Stimulated activated CD4-positive, alpha-beta T cell treated with anti-CD3 and anti-CD28 coated beads, TNF-alpha, amount 100 ng/mL, for 1 hour (primary cell): Measurements from ENCODE around the gene ULK4.
"Not testable (repeated sequence)": the region's sequence is repeated elsewhere in the genome, so short reads cannot be mapped to it uniquely, and the experiment has no call there.

Source experiments
- DNase-seq, 3 donors: peaks; one replicate each; pipeline ENCODE4 v3.0.0-alpha.2; 2020; ENCODE audit warnings: low read depth in 3 of 3, low spot score in 1 of 3

ULK4 gene

DNA sequence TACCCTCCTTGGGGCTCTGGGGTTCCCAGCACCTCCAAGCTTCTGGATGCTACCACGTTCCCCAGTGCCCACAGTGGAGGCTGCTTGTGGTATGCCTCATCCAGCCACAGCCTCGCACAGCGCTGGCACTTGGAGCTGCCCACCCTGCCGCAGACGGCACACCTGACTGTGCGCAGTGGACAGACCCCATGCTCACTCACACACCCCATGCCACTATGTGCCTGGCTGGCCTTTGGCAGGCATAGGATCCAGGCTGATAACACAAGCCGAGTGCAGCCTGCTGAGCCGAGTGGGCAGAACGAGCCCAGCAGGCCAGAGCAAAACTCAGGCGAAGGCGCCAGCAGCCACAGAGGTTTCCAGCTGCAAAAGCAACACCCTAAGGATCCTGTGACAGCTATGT is 311.5 kb downstream of the ULK4 start:
- no peak for DNase-seq

DNA sequence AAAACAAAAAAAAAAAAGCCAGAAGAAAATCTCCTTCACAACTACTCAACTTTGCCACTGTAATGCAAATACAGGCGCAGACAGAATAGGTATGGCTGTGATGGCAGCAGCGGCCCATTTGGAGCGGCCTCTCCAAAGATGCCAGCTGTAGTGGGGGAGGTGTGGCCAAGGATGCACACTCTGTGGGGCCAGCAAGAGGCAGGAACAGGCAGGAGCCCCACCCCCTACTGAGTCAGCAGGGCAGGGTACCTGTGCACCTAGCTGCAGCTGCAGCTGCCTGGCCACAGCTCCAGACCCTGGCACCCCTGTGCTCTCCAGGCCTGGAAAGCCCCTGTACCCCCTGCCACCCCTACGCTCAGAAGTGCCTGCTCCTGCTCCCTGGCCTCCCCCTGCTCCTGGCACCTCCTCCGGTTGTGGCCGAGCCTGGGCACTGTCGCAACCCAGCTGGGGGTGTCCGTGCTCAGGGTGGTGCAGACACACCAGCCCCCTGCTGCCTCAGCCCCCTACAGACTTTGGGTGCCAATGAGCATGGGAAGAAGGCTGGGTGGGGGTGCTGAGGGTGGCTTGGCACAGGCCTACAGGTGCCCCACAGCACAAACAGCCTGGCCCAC is 312.7 kb downstream of the ULK4 start:
- no peak for DNase-seq

DNA sequence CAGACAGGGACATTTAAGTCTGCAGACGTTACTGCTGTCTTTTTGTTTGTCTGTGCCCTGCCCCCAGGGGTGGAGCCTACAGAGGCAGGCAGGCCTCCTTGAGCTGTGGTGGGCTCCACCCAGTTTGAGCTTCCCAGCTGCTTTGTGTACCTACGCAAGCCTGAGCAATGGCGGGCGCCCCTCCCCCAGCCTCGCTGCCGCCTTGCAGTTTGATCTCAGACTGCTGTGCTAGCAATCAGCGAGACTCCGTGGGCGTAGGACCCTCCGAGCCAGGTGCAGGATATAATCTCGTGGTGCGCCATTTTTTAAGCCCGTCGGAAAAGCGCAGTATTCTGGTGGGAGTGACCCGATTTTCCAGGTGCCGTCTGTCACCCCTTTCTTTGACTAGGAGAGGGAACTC is 314.2 kb downstream of the ULK4 start:
- not testable (repeated sequence) for DNase-seq

DNA sequence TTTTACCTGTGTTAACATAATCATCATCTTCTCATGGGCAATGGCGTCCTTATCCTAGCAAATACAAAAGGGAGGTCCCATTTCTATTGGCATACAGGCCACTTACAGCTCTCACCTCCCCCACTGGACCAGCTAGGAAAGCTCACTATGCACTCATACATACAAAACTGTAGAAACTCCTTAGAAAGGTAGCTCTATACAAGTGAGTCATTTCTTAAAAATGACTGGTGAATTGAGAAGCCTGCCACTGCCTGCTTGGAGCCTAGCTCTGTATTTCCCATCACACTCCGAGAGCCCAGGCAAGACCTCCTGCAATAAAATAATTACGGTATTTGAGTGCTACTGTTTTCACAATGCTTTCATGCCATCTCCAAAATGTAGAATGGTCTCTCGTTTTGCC is 321.8 kb downstream of the ULK4 start:
- no peak for DNase-seq

DNA sequence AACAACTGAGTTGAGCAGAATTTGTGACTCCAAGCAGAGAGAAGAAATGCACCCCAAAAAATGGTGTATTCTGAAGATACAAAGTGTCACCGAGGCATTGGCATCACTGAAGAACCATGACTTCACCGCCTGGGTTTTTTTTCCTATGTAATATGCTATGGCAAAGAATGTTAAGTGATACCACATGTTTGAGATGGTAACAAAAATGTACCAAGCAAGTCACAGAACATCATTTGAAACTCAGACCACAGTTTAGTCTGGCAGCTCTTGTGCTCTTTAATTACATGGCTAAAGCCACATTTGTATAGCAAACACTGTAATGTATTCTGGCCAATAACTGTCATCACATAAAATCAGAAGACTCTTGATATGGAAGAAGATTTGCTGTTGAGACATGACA is 323.5 kb downstream of the ULK4 start:
- no peak for DNase-seq

DNA sequence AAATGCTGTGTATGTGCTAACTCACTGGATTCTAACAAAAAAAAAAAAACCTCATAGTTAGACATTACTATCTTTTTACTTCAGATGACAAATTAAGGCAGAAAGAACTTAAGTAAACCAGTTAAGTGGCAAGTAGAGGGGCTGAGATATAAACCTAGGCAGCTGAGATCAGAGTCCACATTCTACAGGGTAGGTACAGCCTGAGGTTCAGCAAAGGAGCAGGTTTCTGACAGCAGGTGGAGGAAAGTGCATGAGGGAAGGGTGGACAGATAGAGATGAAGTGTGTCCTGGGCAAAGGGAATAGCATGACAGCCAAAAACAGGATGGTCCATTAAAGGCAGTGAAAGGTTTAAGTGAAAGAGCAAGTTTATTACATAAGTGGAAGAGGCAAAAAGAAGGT is 329.2 kb downstream of the ULK4 start:
- no peak for DNase-seq

DNA sequence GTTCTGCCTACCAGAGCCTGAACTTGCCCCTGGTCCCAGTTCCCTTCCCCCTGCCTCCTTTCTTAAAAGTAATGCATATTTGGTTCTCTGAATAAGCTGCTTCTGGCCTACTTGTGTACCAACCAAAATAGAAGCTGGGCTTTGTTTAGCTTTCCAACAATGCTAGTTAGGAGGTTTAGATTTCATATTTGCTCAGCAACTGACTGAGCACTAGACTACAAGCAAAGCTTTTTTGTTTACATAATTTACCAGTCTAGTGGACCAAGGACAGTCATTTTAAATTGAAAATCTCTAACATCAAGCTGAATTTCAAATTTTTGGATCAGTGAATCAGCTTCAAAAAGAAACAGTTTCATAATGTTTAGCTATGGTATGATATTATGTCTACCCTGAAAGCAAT is 331.2 kb downstream of the ULK4 start:
- DNase-seq: no peak

DNA sequence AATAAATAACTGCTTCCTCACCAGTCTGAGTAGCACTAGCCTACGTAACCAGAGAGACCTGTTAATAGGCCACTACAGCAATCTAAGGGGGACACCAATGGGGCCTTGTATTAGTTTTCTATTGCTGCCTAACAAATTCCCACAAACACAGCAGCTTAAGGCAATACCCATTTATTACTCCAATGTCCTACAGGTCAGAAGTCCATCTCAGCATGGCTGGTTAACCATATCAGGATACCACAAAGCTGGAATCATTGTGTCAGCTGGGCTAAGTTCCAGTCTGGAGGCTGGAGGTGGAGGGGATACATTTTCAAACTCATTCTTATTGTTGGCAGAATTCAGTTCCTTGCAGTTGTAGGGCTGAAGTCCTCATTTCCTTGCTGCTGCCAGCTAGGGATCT is 331.9 kb downstream of the ULK4 start:
- no peak for DNase-seq

DNA sequence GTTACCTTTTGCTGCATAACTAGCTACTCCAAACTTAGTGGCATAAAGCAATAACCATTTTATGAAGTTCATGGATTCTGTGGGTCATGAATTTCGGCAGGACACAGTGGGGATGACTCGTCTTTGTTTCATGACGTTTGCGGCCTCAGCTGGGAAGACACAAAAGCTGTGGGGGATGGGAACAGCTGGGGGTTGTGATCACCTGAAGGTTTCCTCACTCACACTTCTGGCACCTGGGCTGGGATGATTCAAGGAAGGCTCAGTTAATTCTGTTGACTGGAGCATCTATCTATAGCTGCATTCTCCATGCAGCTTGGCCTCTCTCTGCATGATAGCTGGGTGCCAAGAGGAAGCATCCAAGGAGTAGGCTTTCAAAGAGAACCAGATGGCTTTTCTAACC is 332.8 kb downstream of the ULK4 start:
- DNase-seq: no peak

DNA sequence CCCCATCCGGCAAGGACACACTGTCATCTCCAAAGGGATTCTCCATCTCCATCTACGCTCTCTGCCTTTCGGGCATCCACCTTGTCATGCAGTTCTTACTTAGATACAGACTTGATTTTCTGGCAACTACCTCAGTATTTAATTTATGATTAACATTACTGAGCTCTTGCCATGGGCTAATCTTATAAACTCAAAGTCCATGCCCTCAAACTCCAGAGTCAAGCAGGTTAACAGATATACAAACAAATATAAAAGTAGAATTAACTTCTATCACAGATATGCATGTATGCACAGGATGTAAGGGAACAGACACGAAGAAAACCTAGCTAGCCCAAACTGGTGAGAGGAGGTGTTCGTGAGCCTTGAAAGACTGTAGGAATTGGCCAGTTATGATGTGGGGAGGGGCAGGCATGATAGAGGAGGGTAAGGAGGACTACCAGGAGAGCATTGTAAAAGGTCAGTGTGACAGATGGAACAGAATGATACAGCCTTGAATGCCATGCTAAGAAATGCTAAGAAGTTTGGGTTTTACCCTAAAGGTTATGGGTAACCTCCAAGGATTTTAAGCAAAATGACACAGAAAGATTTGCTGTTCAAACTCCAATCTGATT is 334.3 kb downstream of the ULK4 start:
- no peak for DNase-seq

DNA sequence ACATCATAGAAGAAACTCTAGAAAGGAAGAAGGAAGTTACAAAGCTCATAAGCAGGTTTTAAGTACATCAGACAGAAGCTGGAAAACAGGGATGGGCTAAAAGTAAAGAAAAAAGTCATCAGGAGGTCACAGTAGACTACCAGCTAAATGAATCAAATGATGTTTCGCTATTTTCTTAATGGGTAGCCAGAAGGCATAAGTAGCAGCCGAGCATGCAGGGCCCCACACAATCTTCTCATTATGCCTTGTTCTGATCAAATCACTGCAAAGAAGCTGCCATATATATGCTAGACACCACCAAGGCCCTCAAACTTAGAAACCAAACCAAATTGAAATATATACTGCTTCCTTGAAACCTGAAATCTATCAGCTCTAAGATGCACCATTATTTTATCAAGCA is 349.1 kb downstream of the ULK4 start:
- DNase-seq: no peak

DNA sequence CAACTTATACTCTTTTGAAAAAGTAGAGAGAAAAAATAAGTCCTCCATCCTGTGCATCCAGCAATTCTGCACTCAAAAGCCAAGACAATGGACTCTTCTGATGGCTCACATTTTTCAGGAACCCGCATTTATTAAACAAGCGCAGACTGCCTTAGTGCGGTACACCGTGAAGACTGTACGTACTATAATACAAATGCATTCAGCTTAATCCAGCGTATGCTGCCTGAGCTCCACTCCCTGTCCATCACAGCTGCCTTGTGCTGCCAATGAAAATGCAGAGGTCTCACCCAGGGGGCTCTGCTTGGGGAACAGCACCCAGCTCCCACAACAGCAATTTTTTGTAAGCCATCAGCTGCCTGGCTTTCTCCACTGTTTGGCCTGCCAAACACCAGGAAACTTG is 350.9 kb downstream of the ULK4 start:
- no peak for DNase-seq

DNA sequence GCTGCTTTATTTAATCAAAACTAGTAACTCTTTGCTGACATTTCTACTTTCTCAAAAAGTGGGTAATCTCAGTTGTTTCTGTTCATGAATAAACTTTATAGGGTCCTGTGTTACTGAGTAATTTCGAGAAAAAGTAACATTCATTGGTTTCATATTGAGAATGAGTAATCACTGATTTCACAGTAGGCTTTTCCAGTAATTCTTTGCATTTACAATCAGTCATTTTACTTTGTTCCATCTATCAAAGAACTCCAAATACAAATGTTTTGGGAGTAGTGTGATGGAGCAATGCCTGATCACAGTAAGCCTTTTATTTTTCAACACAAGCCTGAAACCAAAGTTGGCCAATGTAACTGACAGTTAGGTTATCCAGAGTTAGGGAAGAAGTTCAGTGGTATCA is 353.6 kb downstream of the ULK4 start:
- DNase-seq: no peak

DNA sequence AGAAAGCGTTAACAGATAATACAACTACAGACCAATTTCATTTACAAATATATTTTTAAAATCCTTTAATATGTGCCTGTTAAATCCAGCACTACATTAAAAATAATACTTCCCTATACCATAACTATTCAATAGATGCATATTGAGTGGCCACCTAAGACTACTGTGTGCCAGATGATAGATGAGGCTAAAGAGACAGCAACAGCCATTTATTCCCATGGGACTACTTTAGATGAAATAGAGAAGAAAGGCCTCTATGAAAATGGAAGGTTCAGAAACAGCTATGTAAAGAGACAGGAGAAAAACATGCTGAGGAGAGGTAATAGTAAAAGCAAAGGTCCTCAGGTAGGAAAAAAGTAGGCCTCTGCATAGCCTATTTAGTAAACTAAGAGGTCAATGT is 358.1 kb downstream of the ULK4 start:
- no peak for DNase-seq

DNA sequence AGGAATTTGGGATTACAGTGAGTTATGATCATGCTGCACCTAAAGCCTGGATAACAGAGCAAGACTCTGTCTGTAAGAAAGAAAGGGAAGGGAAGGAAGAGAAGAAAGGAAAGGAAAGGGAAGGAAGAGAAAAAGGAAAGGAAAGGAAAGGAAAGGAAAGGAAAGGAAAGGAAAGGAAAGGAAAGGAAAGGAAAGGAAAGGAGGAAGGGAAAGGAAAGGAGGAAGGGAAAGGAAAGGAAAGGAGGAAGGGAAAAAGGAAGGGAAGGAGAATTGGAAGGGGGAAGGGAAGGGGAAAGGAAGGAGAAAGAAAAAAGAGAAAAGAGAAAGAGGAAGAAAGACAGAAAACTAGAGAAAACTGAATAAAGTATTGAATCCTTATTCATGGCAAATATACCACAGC is 359.8 kb downstream of the ULK4 start:
- no peak for DNase-seq

DNA sequence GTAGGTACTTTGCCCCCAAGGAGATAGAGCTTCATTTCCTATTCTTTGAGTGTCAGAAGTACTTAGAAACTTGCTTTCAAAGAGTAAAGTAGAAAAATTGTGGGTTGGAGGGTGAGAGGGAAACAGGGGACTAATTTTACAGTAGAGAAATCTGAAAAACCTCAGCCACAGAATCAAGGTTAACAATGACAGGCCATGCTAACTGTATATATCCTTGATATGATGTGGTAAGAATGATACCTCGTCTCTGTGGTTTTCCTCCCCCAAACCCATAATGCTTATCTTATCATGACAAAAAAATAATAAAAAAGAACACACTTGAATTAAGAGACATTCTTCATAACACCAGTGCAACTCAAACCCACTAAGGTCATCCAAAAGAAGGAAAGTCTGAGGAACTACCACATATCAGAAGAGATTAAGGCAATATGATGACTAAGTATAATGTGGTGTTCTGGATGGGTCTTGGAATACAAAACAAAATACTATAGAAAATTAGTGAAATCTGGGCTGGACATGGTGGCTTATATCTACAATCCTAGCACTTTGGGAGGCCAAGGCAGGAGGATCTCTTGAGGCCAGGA is 360.4 kb downstream of the ULK4 start:
- no peak for DNase-seq

DNA sequence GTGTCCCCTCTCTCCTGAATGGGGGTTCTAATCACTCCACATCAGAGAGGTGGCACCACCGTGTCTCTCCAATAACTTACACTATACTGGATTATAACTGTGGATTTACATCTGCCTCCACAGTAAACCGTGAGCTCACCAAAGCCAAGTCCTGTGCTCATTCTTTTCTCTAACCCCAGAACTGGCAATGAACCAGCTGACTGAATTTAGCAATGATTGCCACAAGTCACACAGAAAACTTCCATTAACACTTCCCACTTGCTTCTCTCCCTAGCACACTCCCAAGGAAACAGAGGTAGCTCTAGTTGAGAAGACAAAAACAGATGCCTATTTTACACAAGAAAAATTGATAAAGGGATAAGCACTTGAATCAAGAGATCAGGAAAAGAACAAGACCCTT is 361.3 kb downstream of the ULK4 start:
- no peak for DNase-seq

DNA sequence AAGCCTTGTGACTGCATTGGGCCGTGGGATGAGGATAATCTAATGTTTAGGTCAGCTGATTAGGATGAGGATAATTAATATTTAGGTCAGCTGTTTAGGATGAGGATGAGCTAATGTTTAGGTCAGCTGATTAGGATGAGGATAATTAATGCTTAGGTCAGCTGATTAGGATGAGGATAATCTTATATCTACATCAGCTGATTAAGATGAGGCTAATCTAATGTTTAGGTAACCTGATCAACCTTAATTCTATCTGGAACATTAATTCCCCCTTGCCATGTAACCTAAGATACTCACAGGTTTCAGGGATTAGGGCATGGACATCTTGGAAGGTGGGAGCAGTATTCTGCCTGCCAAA is 362.8 kb downstream of the ULK4 start:
- DNase-seq: no peak

DNA sequence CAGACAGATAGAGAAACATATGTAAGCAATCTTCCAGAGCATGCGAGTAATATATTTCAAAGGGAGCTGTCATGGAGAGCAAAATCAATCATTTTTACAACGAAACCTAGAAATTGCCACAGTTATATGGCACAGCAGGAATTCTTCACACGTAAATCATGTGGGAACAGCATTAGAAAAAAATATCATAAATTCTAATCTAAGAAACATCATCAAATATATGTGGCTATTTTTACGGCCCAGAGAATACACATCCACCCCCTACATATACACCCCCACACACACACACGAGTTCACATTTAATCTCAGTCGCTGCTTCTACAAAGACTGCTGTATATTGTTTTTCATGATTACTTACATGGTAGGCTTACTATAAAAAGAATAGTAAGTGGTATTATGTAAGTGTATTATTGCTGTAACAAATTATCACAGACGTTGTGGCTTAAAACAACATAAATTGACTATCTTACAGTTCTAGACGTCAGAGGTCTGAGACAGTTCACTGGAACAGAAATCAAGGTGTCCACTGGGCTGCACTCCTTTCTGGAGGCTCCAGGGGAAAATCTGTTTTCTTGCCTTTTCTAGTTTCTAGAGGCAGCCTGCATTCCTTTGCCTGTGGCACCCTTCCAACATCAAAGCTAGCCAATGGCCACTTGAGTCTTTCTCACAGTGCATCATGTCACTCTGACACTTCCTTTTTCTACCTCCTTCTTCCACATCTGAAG is 363.3 kb downstream of the ULK4 start:
- DNase-seq: no peak

DNA sequence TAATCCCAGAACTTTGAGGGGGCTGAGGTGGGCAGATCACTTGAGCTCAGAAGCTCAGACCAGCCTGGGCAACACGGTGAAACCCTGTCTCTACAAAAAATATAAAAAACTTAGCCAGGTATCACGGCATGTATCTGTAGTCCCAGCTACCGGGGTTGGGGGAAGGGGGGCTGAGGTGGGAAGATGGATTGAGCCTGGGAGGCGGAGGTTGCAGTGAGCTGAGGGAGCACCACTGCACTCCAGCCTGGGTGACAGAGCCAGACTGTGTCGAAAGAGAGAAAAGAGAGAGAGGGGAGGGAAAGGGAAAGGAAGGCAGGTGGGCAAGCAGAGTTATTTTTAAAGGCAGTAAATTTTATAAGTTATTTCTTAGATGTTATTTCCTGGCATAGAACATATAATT is 368.1 kb downstream of the ULK4 start:
- DNase-seq: no peak

DNA sequence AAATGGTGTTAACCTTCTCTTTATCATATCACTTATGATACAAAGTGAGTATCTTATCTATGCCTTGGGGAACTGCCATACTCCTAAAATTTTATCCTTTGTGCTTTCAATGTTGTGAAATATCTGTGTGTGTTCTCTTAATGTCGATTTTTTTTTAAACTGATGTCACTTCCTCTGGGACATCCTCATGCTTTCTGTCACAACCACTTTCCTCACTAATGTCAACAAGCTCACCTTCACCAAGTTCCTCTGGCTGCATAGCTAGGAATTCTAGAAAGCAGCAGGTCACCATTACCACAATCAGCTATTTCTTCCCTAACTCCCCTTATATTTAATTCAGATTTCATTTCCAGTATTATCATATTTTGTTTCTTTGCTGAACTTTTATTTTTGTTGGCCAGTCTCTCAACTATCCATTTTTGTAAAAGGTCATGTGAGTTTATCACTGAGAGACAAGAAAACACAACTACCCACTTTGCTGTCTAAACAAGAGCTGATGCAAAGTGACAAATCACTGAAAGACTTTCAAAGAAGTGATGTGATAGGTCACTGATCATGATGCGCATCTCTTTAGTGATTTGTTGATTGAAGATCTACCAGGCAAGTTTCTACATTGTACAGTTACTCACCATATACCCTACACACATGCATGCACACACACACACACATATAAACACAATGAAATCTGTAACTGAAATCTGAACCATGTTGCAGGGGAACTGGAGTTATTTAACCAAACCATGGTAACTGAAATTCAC is 369.0 kb downstream of the ULK4 start:
- DNase-seq: no peak

DNA sequence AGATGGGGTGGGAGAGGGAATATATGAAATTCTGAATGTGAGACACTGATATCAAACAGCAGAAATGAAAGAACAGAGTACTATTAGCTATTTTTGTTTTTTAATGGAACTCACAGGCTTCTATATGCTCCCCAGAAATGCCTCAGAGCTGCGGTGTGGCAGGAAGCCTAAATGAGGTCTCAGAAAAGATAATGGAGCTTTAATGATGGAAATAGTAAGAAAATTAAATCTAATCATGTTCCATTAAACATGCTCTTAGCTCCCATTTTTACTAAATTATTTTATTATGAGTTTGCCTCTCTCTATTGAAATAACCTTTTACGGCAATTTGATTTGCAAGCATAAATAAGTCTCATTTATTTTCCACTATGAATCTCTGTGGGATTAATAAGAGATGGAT is 378.9 kb downstream of the ULK4 start:
- no peak for DNase-seq
